Left ventricle myocardium inferior (tissue), 1 donor: ENCODE measurements around the gene LACRT. TPM values are rescaled to one million over a fixed set of nuclear protein-coding genes. Genes with fewer than 3 reads are reported as not detected.
"Not testable (repeated sequence)": the region's sequence is repeated elsewhere in the genome, so short reads cannot be mapped to it uniquely, and the experiment has no call there.

Experiments used
- DNase-seq: peaks from one replicate; pipeline ENCODE4 v3.0.0-alpha.2; 2020
- H3K27ac ChIP-seq: fragments of 200-600 bp; replicated peaks from 2 replicates; pipeline ENCODE4 v1.8.0; 2021
- H3K27me3 ChIP-seq: fragments of 200-600 bp; 2 replicates; pipeline ENCODE4 v1.8.0; 2021; ENCODE audit warnings: low read depth
- H3K36me3 ChIP-seq: fragments of 200-600 bp; 2 replicates; pipeline ENCODE4 v1.8.0; 2021
- H3K4me1 ChIP-seq: fragments of 200-600 bp; 2 replicates; pipeline ENCODE4 v1.8.0; 2021
- H3K4me3 ChIP-seq: fragments of 200-600 bp; 2 replicates; pipeline ENCODE4 v1.8.0; 2021; ENCODE audit warnings: mild to moderate bottlenecking, moderate library complexity
- H3K9me3 ChIP-seq: fragments of 200-600 bp; replicated peaks from 2 replicates; pipeline ENCODE4 v1.8.0; 2021
- CTCF ChIP-seq: fragments of 200-600 bp; IDR thresholded peaks from 2 replicates; pipeline ENCODE4 v1.8.0; 2021; ENCODE audit warnings: antibody characterized with exemption, mild to moderate bottlenecking, borderline replicate concordance
- intact Hi-C: fragments of 100-400 bp; cut with micrococcal nuclease; formaldehyde crosslinking; loops from one replicate; pipeline ENCODE4 v1.11.0; 2022
- total RNA-seq: library from RNA; stranded (reverse); fragmentation: NEBNext Ultra II Directional; extraction: Animal tissue kit (Norgen Biotek cat#: 25700); gene quantifications from one replicate; pipeline ENCODE4 v1.2.1, GENCODE V29; 2021
- donor health status: DM: no; HTN: yes; CAD: no; lungs with severe emphysema.

The LACRT gene
- total RNA-seq, 1 donor from 2014 or later: not detected

- H3K36me3 ChIP-seq: no peaks in the 10 kb centered on the region
- no peaks in the 10 kb centered on the region for H3K9me3 ChIP-seq
- peaks cover 66% of the 10 kb centered on the region for H3K27me3 ChIP-seq
- H3K4me1 ChIP-seq: peaks cover 4% of the 10 kb centered on the region
- intact Hi-C loops: no loop called here
- no peak for DNase-seq
- no peak overlapping the region for H3K4me3 ChIP-seq
- H3K27ac ChIP-seq: no peak overlapping the region
- no peak for TF ChIP-seq CTCF
Observed at GRCh38 chr12:54650409-54650808, 15.7 kb upstream of the LACRT start.

- Histone ChIP-seq H3K27ac (no peak overlapping the region), H3K36me3 (no peaks in the 10 kb centered on the region), H3K4me3 (no peak overlapping the region), H3K9me3 (no peaks in the 10 kb centered on the region), H3K4me1 (peaks cover 4% of the 10 kb centered on the region), H3K27me3 (peaks cover 66% of the 10 kb centered on the region)
- intact Hi-C loops: no loop called here
- no peak for DNase-seq
- TF ChIP-seq CTCF: no peak
Observed at GRCh38 chr12:54649825-54650224, 15.1 kb upstream of the LACRT start.

- DNase-seq: no peak
- H3K36me3 ChIP-seq: no peaks in the 10 kb centered on the region
- H3K27ac ChIP-seq: no peak within 1 kb of the TSS
- no peak for TF ChIP-seq CTCF
- intact Hi-C loops: no loop called here
- H3K9me3 ChIP-seq: no peaks in the 10 kb centered on the region
- peaks cover 4% of the 10 kb centered on the region for H3K4me1 ChIP-seq
- H3K27me3 ChIP-seq: peaks cover 72% of the 10 kb centered on the region
- H3K4me3 ChIP-seq: no peak within 1 kb of the TSS
Observed at GRCh38 chr12:54648265-54648664, 13.6 kb upstream of the LACRT start, which contains the start of gene DCD. DCD (minus strand) TSS chr12:54648365; CDS start chr12:54648303, 62 bp downstream.

GRCh38 chr12:54641554-54641953, 6.9 kb upstream of the LACRT start:
- Histone ChIP-seq H3K4me3 (no peak overlapping the region), H3K4me1 (no peaks in the 10 kb centered on the region), H3K27ac (no peak overlapping the region), H3K27me3 (peaks cover 45% of the 10 kb centered on the region), H3K36me3 (no peaks in the 10 kb centered on the region), H3K9me3 (no peaks in the 10 kb centered on the region)
- DNase-seq: no peak
- intact Hi-C loops: no loop called here
- no peak for TF ChIP-seq CTCF

- intact Hi-C loops: no loop called here
- DNase-seq: no peak
- H3K9me3 ChIP-seq: no peaks in the 10 kb centered on the region
- no peaks in the 10 kb centered on the region for H3K36me3 ChIP-seq
- TF ChIP-seq CTCF: no peak
- peaks cover 41% of the 10 kb centered on the region for H3K27me3 ChIP-seq
- no peak overlapping the region for H3K4me3 ChIP-seq
- H3K27ac ChIP-seq: no peak overlapping the region
- no peaks in the 10 kb centered on the region for H3K4me1 ChIP-seq
Observed at GRCh38 chr12:54641089-54641488, 6.4 kb upstream of the LACRT start.

- peaks cover 30% of the 10 kb centered on the region for H3K27me3 ChIP-seq
- H3K27ac ChIP-seq, H3K4me3 ChIP-seq, H3K36me3 ChIP-seq, DNase-seq, H3K4me1 ChIP-seq, H3K9me3 ChIP-seq, intact Hi-C loops: not testable (repeated sequence)
Observed at GRCh38 chr12:54639112-54639511, 4.4 kb upstream of the LACRT start.
